HG03039 (cell line): ENCODE measurements around the gene CDNF.

ENCODE experiments used
- ATAC-seq: cut with Tn5 transposase; IDR thresholded peaks from one replicate; pipeline ENCODE4 v1.9.1; 2021; ENCODE audit warnings: mild to moderate bottlenecking, moderate library complexity; ENCODE audit not compliant: unreplicated experiment

Gene CDNF

GRCh38 chr10:14800397-14800796, 37.4 kb downstream of the CDNF start:
- ATAC-seq, result no peak

- ATAC-seq, result no peak
Measured at GRCh38 chr10:14798636-14799035, 39.2 kb downstream of the CDNF start.

GRCh38 chr10:14787938-14788337, 49.9 kb downstream of the CDNF start:
- no peak for ATAC-seq

- ATAC-seq, result no peak
Measured at GRCh38 chr10:14784459-14785055, 53.3 kb downstream of the CDNF start.

GRCh38 chr10:14782691-14783363, 55.0 kb downstream of the CDNF start:
- no peak for ATAC-seq

- ATAC-seq, result no peak
Measured at GRCh38 chr10:14781763-14782162, 56.1 kb downstream of the CDNF start.

GRCh38 chr10:14779001-14779651, 58.7 kb downstream of the CDNF start:
- no peak for ATAC-seq

- no peak for ATAC-seq
Measured at GRCh38 chr10:14776546-14776945, 61.3 kb downstream of the CDNF start.

- no peak for ATAC-seq
Measured at GRCh38 chr10:14775656-14776055, 62.2 kb downstream of the CDNF start.

- no peak for ATAC-seq
Measured at GRCh38 chr10:14774797-14775196, 63.0 kb downstream of the CDNF start, which contains the start of gene FAM107B. Gene FAM107B (minus strand): TSS chr10:14774897. CDS start chr10:14774663, 234 bp downstream.

- ATAC-seq, result no peak
Measured at GRCh38 chr10:14774214-14774580, 63.6 kb downstream of the CDNF start.

- no peak for ATAC-seq
Measured at GRCh38 chr10:14773551-14774213, 64.2 kb downstream of the CDNF start.

GRCh38 chr10:14772399-14772798, 65.4 kb downstream of the CDNF start:
- no peak for ATAC-seq

- ATAC-seq, result no peak
Measured at GRCh38 chr10:14770927-14771326, 66.9 kb downstream of the CDNF start.
